ENCODE data around the gene CATSPER1. TPM values are rescaled to one million over a fixed set of nuclear protein-coding genes. Genes with fewer than 3 reads are reported as not detected.

The CATSPER1 gene
- total and polyA plus RNA-seq, 2 of the 8 experiments (the other 6 are each of a cell fraction or from before 2014, with no cell fraction given), result not detected

GRCh38 chr11:66067640-66068039 is 41.4 kb upstream of the CATSPER1 start:
- Histone ChIP-seq H3K23ac (ENCODE audit: insufficient read length) (no peak overlapping the region), H3K18ac (ENCODE audit: extremely low read depth, low read length) (no peak overlapping the region), H3K56ac (replicated peaks; ENCODE audit: insufficient read length, low read depth, low read length) (no peak overlapping the region), H2BK15ac (ENCODE audit: low read length) (no peak overlapping the region), H4K91ac (replicated peaks; ENCODE audit: insufficient read length, low read length) (no peak overlapping the region), H2AK5ac (ENCODE audit: low read depth, low read length) (no peak overlapping the region), H4K20me1 (replicated peaks in 1 of 2; ENCODE audit: control insufficient read depth in 1 of 2, insufficient read depth in 2 of 2, low read length in 2 of 2) (peaks cover 1 to 17% of the 10 kb centered on the region in 2 experiments), H2BK5ac (ENCODE audit: low read depth, low read length) (no peak overlapping the region), H2AFZ (ENCODE audit: low read length) (no peak overlapping the region), H3K4me3 (ENCODE audit: extremely low read depth in 1 of 4, insufficient read depth in 2 of 4, low read depth in 3 of 4, low read length in 4 of 4) (no peak overlapping the region), H3K23me2 (ENCODE audit: low read depth, low read length) (no peaks in the 10 kb centered on the region; the same call in 1 of the 2 replicates), H3K79me2 (ENCODE audit: control insufficient read depth in 1 of 2, insufficient read depth in 2 of 2, low read length in 2 of 2) (peaks cover 0 to 13% of the 10 kb centered on the region in 2 experiments; a peak in 2 of 4 replicates), H3K79me1 (ENCODE audit: low read depth, low read length) (no peaks in the 10 kb centered on the region; the same call in 1 of the 2 replicates), H4K8ac (ENCODE audit: extremely low read depth, insufficient read depth, low read length) (no peak overlapping the region; the same call in 1 of the 2 replicates), H3K14ac (ENCODE audit: insufficient read length) (no peak overlapping the region), H2BK12ac (ENCODE audit: low read depth, low read length) (no peak overlapping the region), H3K4me1 (replicated peaks in 1 of 4; ENCODE audit: control insufficient read depth in 3 of 4, insufficient read depth in 4 of 4, low read length in 3 of 4) (peaks cover 5 to 13% (median 8%) of the 10 kb centered on the region in 4 experiments; a peak in 6 of 7 replicates), H3K36me3 (ENCODE audit: control insufficient read depth in 2 of 4, insufficient read depth in 4 of 4, low read length in 3 of 4) (peaks cover 23 to 58% (median 48%) of the 10 kb centered on the region in 4 experiments), H4K5ac (ENCODE audit: insufficient read length, low read depth, low read length) (no peak overlapping the region), H3K4ac (replicated peaks; ENCODE audit: insufficient read length, low read depth, low read length) (no peak overlapping the region), H3K9me3 (ENCODE audit: insufficient read depth in 2 of 2, low read depth in 1 of 2, low read length in 1 of 2) (no peaks in the 10 kb centered on the region), H3K27me3 (replicated peaks in 1 of 4; ENCODE audit: control insufficient read depth in 3 of 4, extremely low read depth in 1 of 4, insufficient read depth in 3 of 4, low read length in 3 of 4) (no peaks in the 10 kb centered on the region), H3K4me2 (ENCODE audit: insufficient read depth in 1 of 2, low read depth in 2 of 2, low read length in 2 of 2) (no peak overlapping the region), H2BK20ac (ENCODE audit: low read length) (no peak overlapping the region), H3K27ac (ENCODE audit: low read depth, low read length) (no peak overlapping the region; the same call in 1 of the 2 replicates), H3K9ac (replicated peaks in 1 of 4; ENCODE audit: extremely low read depth in 1 of 4, low read depth in 3 of 4, low read length in 3 of 4) (no peak overlapping the region), H2BK120ac (replicated peaks; ENCODE audit: low read depth, low read length) (no peak overlapping the region)
- DNase-seq (ENCODE audit: low read depth in 1 of 2, low spot score in 2 of 2) (no peak), FAIRE-seq (no peak)
- 82% methylated on average over 4 of the region's 4 CpGs; no CpG with 5 or more reads in 1 of the 2 experiments for WGBS, 2 experiments (ENCODE audit: extremely low coverage in 1 of 2, insufficient coverage in 1 of 2, insufficient read length in 1 of 2, insufficient replicate concordance in 2 of 2, low coverage in 1 of 2, low lambda C conversion rate in 2 of 2, missing lambda C conversion rate in 1 of 2)
- CTCF ChIA-PET (ENCODE audit: partially characterized antibody), result interaction anchor here (0.6 to 8.8 kb wide), 24 partner anchors 9 to 519 kb away, joined by 3 to 144 read pairs (median 4); partner anchors contain the start of genes CCDC85B, CST6, GAL3ST3 and SF3B2
- POLR2A ChIA-PET (ENCODE audit: partially characterized antibody), result interaction anchor here (0.9 to 9.7 kb wide), 4 partner anchors 12 to 113 kb away, joined by 3 to 150 read pairs (median 13); partner anchors contain the start of genes GAL3ST3 and SF3B2
- no peak for TF ChIP-seq CBX8 (IDR thresholded peaks at IDR 0.05; ENCODE audit: borderline replicate concordance, low read depth, low read length)
- TF ChIP-seq PHF8 (conservative IDR thresholded peaks at IDR 0.05; ENCODE audit: low read depth, low read length), result no peak
- TF ChIP-seq TBP (IDR thresholded peaks at IDR 0.05; ENCODE audit: low read depth, low read length), result no peak
- no peak for TF ChIP-seq BACH1 (IDR thresholded peaks at IDR 0.05; ENCODE audit: low read length)
- TF ChIP-seq SUZ12 (IDR thresholded peaks at IDR 0.05; ENCODE audit: low read length), result no peak
- TF ChIP-seq CBX5 (IDR thresholded peaks at IDR 0.05; ENCODE audit: low read depth, low read length), result no peak
- no peak for TF ChIP-seq SAP30 (IDR thresholded peaks at IDR 0.05; ENCODE audit: insufficient read depth, insufficient replicate concordance, low read length)
- TF ChIP-seq TEAD4 (IDR thresholded peaks at IDR 0.05; ENCODE audit: low read depth, low read length), result no peak
- TF ChIP-seq POLR2A (IDR thresholded peaks at IDR 0.05; ENCODE audit: control extremely low read depth in 1 of 2, low read depth in 2 of 2, low read length in 2 of 2), result no peak
- TF ChIP-seq, protein P1, sequence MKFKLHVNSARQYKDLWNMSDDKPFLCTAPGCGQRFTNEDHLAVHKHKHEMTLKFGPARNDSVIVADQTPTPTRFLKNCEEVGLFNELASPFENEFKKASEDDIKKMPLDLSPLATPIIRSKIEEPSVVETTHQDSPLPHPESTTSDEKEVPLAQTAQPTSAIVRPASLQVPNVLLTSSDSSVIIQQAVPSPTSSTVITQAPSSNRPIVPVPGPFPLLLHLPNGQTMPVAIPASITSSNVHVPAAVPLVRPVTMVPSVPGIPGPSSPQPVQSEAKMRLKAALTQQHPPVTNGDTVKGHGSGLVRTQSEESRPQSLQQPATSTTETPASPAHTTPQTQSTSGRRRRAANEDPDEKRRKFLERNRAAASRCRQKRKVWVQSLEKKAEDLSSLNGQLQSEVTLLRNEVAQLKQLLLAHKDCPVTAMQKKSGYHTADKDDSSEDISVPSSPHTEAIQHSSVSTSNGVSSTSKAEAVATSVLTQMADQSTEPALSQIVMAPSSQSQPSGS (IDR thresholded peaks at IDR 0.05; ENCODE audit: low read length), result no peak
- no peak for TF ChIP-seq EZH2 (IDR thresholded peaks at IDR 0.05; ENCODE audit: low read depth, low read length, severe bottlenecking)
- TF ChIP-seq CREB1 (IDR thresholded peaks at IDR 0.05), result no peak
